Stomach (tissue), 9 donors: ENCODE results near the gene ACTA2. TPM values are rescaled to one million over a fixed set of nuclear protein-coding genes. Genes with fewer than 3 reads are reported as not detected.

Experiments used
- DNase-seq, 2 donors: peaks; one replicate each; pipeline versions ENCODE4 v3.0.0 to v3.0.0-alpha.2; 2013 to 2019
- H3K27ac ChIP-seq, 5 donors: fragments of 200-600 bp in 4 of 5; sonication (generic) in 4 of 5; one replicate each; pipeline ENCODE4 v1.5.1; 2013 to 2019; ENCODE audit warnings: mild to moderate bottlenecking in 1 of 5, moderate library complexity in 1 of 5
- H3K27me3 ChIP-seq, 3 donors: fragments of 200-600 bp; sonication (generic); one replicate each; pipeline ENCODE4 v1.5.1; 2017 to 2019; ENCODE audit warnings: mixed run types in 1 of 3
- H3K36me3 ChIP-seq, 4 donors: fragments of 200-600 bp; sonication (generic); 1 replicate in 3 of 4; 2 replicates in 1 of 4; pipeline ENCODE4 v1.5.1; 2016 to 2019
- H3K4me1 ChIP-seq, 4 donors: fragments of 200-600 bp; sonication (generic); one replicate each; pipeline ENCODE4 v1.5.1; 2016 to 2019
- H3K4me3 ChIP-seq, 4 donors: fragments of 200-600 bp; sonication (generic) in 3 of 4; one replicate each; pipeline ENCODE4 v1.5.1; 2016 to 2019; ENCODE audit warnings: mild to moderate bottlenecking in 1 of 4
- H3K9me3 ChIP-seq, 4 donors: fragments of 200-600 bp; sonication (generic); one replicate each; pipeline ENCODE4 v1.5.1; 2016 to 2019
- CTCF ChIP-seq, 7 experiments: fragments of 450-650 bp in 4 of 7; fragments of 200-600 bp in 3 of 7; sonication (generic) in 3 of 7; IDR thresholded peaks; one replicate each; pipeline ENCODE4 v1.5.1; 2016 to 2019; ENCODE audit warnings: antibody characterized with exemption in 7 of 7, control low read depth in 2 of 7, mild to moderate bottlenecking in 1 of 7
- EP300 ChIP-seq: sonication (generic); formaldehyde crosslinking; IDR thresholded peaks from one replicate; pipeline ENCODE4 v1.6.1; 2017; ENCODE audit warnings: antibody characterized with exemption
- POLR2A ChIP-seq, 4 donors: fragments of 450-650 bp; IDR thresholded peaks; one replicate each; pipeline ENCODE4 v1.6.1; 2016; ENCODE audit warnings: antibody characterized with exemption in 4 of 4, control low read depth in 2 of 4, mild to moderate bottlenecking in 1 of 4, moderate library complexity in 1 of 4
- POLR2AphosphoS5 ChIP-seq, 3 donors: sonication (generic); formaldehyde crosslinking; IDR thresholded peaks; one replicate each; pipeline ENCODE4 v1.6.1; 2016; ENCODE audit warnings: antibody characterized with exemption in 3 of 3
- WGBS, 5 donors: extraction: QIAGEN DNeasy Blood & Tissue Kit in 3 of 5; methylation state at CpG; one replicate each; pipeline versions ENCODE4 v1.1.5 to v1.1.7; 2013 to 2018; 5-methylcytosine and 5-hydroxymethylcytosine counted together
- intact Hi-C: fragments of 100-400 bp; cut with DNase I; formaldehyde crosslinking; loops from one replicate; pipeline ENCODE4 v1.15.1; 2023; ENCODE audit warnings: low total_unique reads
- polyA plus RNA-seq, 3 donors: library from polyadenylated mRNA; stranded (reverse); fragments of 200-250 nt; gene quantifications; one replicate each; pipeline ENCODE4 v1.2.3, GENCODE V29; 2013
- total RNA-seq, 5 donors: library from RNA; depleted of rRNA; stranded (reverse); fragments of >200 nt; gene quantifications; one replicate each; pipeline versions ENCODE4 v1.1.0 to v1.2.3, GENCODE V29; 2014 to 2016
- donor health status: healthy with polysubstance abuse.
- donor health status: Bipolar disorder and iron deficiency.
- donor health status: healthy.

The ACTA2 gene
- total and polyA plus RNA-seq, 8 donors, result 233 to 3,169 (median 999) TPM

GRCh38 chr10:88931548-88931947 is 21.0 kb downstream of the ACTA2 start:
- peak overlapping the region in 3 of 5 donors; percentile 11 to 70 (median 53) for H3K27ac ChIP-seq
- H3K4me3 ChIP-seq, result no peak overlapping the region
- H3K4me1 ChIP-seq, result peaks cover 17 to 38% (median 22%) of the 10 kb centered on the region in 4 donors
- WGBS, 5 donors, result 67 to 85% (median 79%) methylated on average over 1 of the region's 1 CpG
- H3K9me3 ChIP-seq, result no peaks in the 10 kb centered on the region
- no peaks in the 10 kb centered on the region for H3K27me3 ChIP-seq
- intact Hi-C loops, result loop anchor here (5.0 kb wide), 1 partner anchor 94 kb away; no protein-coding TSS in a partner anchor
- peaks cover 0 to 15% (median 7%) of the 10 kb centered on the region in 4 donors for H3K36me3 ChIP-seq
- no peak for DNase-seq
- TF ChIP-seq POLR2AphosphoS5 (IDR thresholded peaks at IDR 0.05) (no peak), POLR2A (IDR thresholded peaks at IDR 0.05) (no peak), EP300 (no peak), CTCF (IDR thresholded peaks at IDR 0.05) (no peak)

GRCh38 chr10:88928254-88928653 is 24.3 kb downstream of the ACTA2 start:
- Histone ChIP-seq H3K27me3 (no peaks in the 10 kb centered on the region), H3K27ac (no peak overlapping the region), H3K9me3 (no peaks in the 10 kb centered on the region), H3K4me3 (no peak overlapping the region), H3K36me3 (peaks cover 0 to 5% (median 0%) of the 10 kb centered on the region in 4 donors), H3K4me1 (peaks cover 11 to 33% (median 20%) of the 10 kb centered on the region in 4 donors)
- intact Hi-C loops, result no loop called here
- no peak for DNase-seq
- 53 to 62% (median 55%) methylated on average over 2 of the region's 2 CpGs for WGBS, 5 donors
- TF ChIP-seq POLR2AphosphoS5 (IDR thresholded peaks at IDR 0.05) (no peak), CTCF (IDR thresholded peaks at IDR 0.05) (no peak), POLR2A (IDR thresholded peaks at IDR 0.05) (no peak), EP300 (no peak)

GRCh38 chr10:88927416-88927690 is 25.2 kb downstream of the ACTA2 start:
- intact Hi-C loops, result no loop called here
- Histone ChIP-seq H3K27me3 (no peaks in the 10 kb centered on the region), H3K36me3 (peaks cover 0 to 5% (median under 1%) of the 10 kb centered on the region in 4 donors), H3K4me1 (peaks cover 4 to 26% (median 15%) of the 10 kb centered on the region in 4 donors), H3K4me3 (no peak overlapping the region), H3K27ac (peak overlapping the region in 3 of 5 donors; percentile 50 to 78 (median 52)), H3K9me3 (no peaks in the 10 kb centered on the region)
- WGBS, 5 donors, result 76 to 84% (median 82%) methylated on average over 2 of the region's 2 CpGs
- DNase-seq, result no peak
- TF ChIP-seq POLR2AphosphoS5 (IDR thresholded peaks at IDR 0.05), result no peak
- TF ChIP-seq EP300, result no peak
- no peak for TF ChIP-seq CTCF (IDR thresholded peaks at IDR 0.05)
- no peak for TF ChIP-seq POLR2A (IDR thresholded peaks at IDR 0.05)

- Histone ChIP-seq H3K4me1 (peaks cover 0 to 20% (median 13%) of the 10 kb centered on the region in 4 donors), H3K27me3 (no peaks in the 10 kb centered on the region), H3K27ac (peak overlapping the region in 4 of 5 donors; percentile 25 to 78 (median 51)), H3K4me3 (no peak overlapping the region), H3K9me3 (no peaks in the 10 kb centered on the region), H3K36me3 (peaks cover 0 to 5% (median 2%) of the 10 kb centered on the region in 4 donors)
- WGBS, 5 donors, result 51 to 72% (median 62%) methylated on average over 6 of the region's 6 CpGs
- peak in 1 of 2 donors; percentile 75 for DNase-seq
- TF ChIP-seq CTCF (IDR thresholded peaks at IDR 0.05), result no peak
- no peak for TF ChIP-seq POLR2A (IDR thresholded peaks at IDR 0.05)
- TF ChIP-seq POLR2AphosphoS5 (IDR thresholded peaks at IDR 0.05), result peak; percentile 8 to 47 (median 44)
- TF ChIP-seq EP300, result no peak
- intact Hi-C loops, result no loop called here
Measured at GRCh38 chr10:88926566-88927415, 25.8 kb downstream of the ACTA2 start.
